Measurements from ENCODE around the gene TRIM32. TPM values are rescaled to one million over a fixed set of nuclear protein-coding genes. Genes with fewer than 3 reads are reported as not detected.

Gene TRIM32
- total RNA-seq, 6 donors from 2014 or later: 9.0 to 22.6 (median 12.8) TPM

DNA sequence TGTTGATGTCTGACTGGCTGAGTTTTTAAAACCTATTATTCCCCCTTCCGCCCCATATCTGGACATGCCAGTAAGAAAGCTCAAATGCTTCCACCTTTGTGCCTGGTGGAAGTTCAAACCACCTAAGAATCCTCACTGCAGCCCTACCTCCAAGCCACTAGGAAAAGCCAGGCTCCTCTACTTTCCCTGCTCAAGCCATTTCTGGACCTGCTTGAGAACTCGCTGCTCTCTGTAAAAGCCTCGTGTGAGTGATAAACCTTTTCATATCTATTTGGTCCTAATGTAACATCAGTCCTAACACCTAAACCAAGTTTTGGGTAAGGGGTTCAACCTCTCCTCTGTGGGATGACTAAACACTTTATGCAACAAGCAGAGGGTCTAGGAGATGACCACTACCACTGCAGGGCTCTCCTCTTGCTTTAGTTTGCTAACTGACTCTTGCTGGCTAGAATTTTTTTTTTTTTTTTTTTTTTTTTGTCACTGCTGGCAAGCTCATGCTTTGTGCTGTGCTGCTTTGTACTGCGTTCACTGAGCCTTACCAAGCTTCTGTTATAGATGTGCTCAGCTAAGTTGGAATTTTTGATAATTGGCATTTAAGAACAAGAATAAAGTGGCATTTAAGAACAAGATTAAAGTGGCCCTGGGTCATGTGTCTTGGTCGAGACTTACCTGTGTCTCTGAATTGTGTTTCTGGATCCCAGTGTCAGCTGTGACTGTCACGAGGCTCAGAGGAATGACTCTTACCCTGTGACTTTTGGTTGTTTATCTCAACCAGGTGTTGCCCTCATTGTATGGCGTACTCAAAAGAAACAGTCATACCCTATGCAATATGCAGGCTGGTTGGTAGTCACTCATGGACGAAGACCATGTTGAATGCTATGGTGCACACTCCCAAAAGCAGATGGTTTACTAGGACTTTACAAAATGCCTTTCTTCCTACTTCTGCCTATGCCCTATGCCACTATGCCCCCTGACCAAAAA is 19.5 kb downstream of the TRIM32 start:
- DNase-seq (no peak), ATAC-seq (ENCODE audit: low FRiP score in 2 of 2) (no peak)
- Histone ChIP-seq H3K9me3 (no peaks in the 10 kb centered on the region), H3K4me3 (no peak overlapping the region), H3K27ac (no peak overlapping the region), H3K4me1 (no peaks in the 10 kb centered on the region), H3K36me3 (peaks cover 0 to 3% (median 0%) of the 10 kb centered on the region in 4 donors), H3K27me3 (no peaks in the 10 kb centered on the region)
- TF ChIP-seq, protein P1, sequence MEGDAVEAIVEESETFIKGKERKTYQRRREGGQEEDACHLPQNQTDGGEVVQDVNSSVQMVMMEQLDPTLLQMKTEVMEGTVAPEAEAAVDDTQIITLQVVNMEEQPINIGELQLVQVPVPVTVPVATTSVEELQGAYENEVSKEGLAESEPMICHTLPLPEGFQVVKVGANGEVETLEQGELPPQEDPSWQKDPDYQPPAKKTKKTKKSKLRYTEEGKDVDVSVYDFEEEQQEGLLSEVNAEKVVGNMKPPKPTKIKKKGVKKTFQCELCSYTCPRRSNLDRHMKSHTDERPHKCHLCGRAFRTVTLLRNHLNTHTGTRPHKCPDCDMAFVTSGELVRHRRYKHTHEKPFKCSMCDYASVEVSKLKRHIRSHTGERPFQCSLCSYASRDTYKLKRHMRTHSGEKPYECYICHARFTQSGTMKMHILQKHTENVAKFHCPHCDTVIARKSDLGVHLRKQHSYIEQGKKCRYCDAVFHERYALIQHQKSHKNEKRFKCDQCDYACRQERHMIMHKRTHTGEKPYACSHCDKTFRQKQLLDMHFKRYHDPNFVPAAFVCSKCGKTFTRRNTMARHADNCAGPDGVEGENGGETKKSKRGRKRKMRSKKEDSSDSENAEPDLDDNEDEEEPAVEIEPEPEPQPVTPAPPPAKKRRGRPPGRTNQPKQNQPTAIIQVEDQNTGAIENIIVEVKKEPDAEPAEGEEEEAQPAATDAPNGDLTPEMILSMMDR (IDR thresholded peaks at IDR 0.05): no peak
- TF ChIP-seq POLR2AphosphoS5 (IDR thresholded peaks at IDR 0.05): no peak
- no peak for TF ChIP-seq EP300 (IDR thresholded peaks at IDR 0.05)
- no peak for TF ChIP-seq POLR2A (IDR thresholded peaks at IDR 0.05)
- 93 to 95% methylated on average over 8 of the region's 8 CpGs for WGBS, 2 donors

DNA sequence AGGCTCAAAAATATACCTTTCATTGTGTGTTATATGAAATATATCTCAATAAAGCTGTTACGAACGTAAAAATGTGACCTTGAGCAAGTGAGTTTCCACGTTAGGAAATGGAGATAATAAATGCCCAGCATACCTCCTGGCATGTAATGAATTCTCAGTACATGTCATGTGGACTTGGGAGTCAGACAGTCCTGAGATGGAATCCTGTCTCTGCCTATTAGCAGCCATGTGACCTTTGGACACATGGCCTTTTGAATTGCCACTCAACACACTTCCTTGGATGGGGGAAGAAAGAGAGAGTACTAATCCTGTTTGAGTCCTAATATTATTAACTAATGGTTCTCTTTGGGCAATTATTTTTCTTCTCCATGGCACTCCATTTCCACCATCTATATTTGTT is 25.7 kb downstream of the TRIM32 start:
- H3K9me3 ChIP-seq: no peaks in the 10 kb centered on the region
- no peak overlapping the region for H3K4me3 ChIP-seq
- H3K27ac ChIP-seq: no peak overlapping the region
- 90 to 93% methylated on average over 3 of the region's 3 CpGs for WGBS, 2 donors
- no peak for ATAC-seq (ENCODE audit: low FRiP score in 2 of 2)
- TF ChIP-seq, protein P1 (IDR thresholded peaks at IDR 0.05): no peak
- TF ChIP-seq EP300 (IDR thresholded peaks at IDR 0.05) (no peak), POLR2A (IDR thresholded peaks at IDR 0.05) (no peak), POLR2AphosphoS5 (IDR thresholded peaks at IDR 0.05) (no peak)
- no peaks in the 10 kb centered on the region for H3K4me1 ChIP-seq
- DNase-seq: no peak
- H3K27me3 ChIP-seq: no peaks in the 10 kb centered on the region
- no peaks in the 10 kb centered on the region for H3K36me3 ChIP-seq

DNA sequence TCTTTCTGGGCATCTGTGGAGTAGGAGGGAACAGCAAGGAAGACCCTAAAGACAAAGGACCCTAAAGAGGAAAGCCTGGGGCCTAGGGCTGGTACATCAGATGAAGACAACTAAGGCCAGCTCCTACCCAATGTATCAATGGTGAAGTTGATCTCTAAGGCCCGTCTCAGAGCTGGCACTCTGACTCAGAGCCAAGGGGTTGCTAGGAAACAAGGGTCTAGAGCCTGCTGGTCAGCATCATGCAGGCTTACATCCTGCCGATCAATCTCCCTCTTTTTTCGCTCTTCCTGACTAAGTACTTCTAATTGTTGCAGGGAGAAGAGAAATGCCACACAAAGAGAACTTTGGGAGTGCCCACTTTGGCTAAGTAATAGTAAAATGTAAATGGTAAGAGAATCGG is 26.2 kb downstream of the TRIM32 start:
- Histone ChIP-seq H3K27ac (no peak overlapping the region), H3K27me3 (no peaks in the 10 kb centered on the region), H3K4me1 (no peaks in the 10 kb centered on the region), H3K36me3 (no peaks in the 10 kb centered on the region), H3K4me3 (no peak overlapping the region), H3K9me3 (no peaks in the 10 kb centered on the region)
- no peak for DNase-seq
- no peak for ATAC-seq (ENCODE audit: low FRiP score in 2 of 2)
- TF ChIP-seq POLR2A (IDR thresholded peaks at IDR 0.05) (no peak), POLR2AphosphoS5 (IDR thresholded peaks at IDR 0.05) (no peak), EP300 (IDR thresholded peaks at IDR 0.05) (no peak)
- 67 to 91% methylated on average over 4 of the region's 4 CpGs for WGBS, 2 donors

DNA sequence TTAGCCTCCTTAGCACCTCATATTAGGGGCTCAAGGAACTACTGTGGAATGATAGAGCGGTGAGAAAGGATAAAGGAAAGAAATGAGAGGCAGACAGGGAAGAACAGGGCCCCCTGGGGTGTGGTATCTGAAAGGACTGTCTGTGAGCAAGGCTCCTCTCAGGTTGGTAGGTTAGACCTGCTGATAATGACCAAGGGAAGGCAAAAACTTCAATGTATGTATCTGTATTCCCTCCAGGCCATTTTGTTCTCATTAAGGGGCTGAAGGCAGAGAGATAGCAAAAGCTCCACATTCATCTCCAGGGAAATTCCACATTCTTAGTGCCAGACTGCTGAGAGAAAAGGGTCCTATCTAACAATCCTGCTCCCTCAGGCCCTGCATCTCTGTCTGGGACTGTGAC is 28.6 kb downstream of the TRIM32 start:
- no peaks in the 10 kb centered on the region for H3K27me3 ChIP-seq
- no peak for DNase-seq
- TF ChIP-seq, protein P1 (IDR thresholded peaks at IDR 0.05): no peak
- no peak for TF ChIP-seq POLR2AphosphoS5 (IDR thresholded peaks at IDR 0.05)
- no peak overlapping the region for H3K27ac ChIP-seq
- ATAC-seq (ENCODE audit: low FRiP score in 2 of 2): no peak
- no peaks in the 10 kb centered on the region for H3K9me3 ChIP-seq
- no peak overlapping the region for H3K4me3 ChIP-seq
- H3K4me1 ChIP-seq: no peaks in the 10 kb centered on the region
- H3K36me3 ChIP-seq: no peaks in the 10 kb centered on the region
- WGBS, 2 donors: 93 to 100% methylated on average over 1 of the region's 1 CpG

DNA sequence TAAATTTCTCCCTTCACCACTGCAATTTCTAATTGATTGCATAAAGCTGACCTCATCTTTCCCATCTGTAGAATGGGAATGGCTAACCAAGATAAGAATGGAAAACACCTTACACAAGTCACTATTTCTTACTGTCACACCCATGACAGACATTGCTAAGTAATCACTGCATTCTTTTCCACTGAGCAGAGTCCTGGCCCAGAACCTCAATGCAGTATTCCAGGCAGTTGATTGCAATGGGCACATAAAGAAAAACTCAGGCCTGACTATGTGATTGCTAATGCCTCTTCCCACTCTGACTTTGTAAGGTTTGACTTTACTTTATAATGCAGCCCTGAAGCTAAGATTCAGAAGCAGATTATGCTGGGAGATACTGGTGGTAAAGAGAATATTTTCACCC is 29.3 kb downstream of the TRIM32 start:
- ATAC-seq (ENCODE audit: low FRiP score in 2 of 2): peak in 1 of 2 donors; percentile 25
- no peaks in the 10 kb centered on the region for H3K9me3 ChIP-seq
- TF ChIP-seq, protein P1 (IDR thresholded peaks at IDR 0.05): no peak
- TF ChIP-seq EP300 (IDR thresholded peaks at IDR 0.05): no peak
- no peak for TF ChIP-seq POLR2A (IDR thresholded peaks at IDR 0.05)
- TF ChIP-seq POLR2AphosphoS5 (IDR thresholded peaks at IDR 0.05): no peak
- no peak overlapping the region for H3K27ac ChIP-seq
- H3K27me3 ChIP-seq: no peaks in the 10 kb centered on the region
- no peaks in the 10 kb centered on the region for H3K36me3 ChIP-seq
- H3K4me1 ChIP-seq: no peaks in the 10 kb centered on the region
- DNase-seq: no peak
- no peak overlapping the region for H3K4me3 ChIP-seq

Measured in upper lobe of left lung (tissue), 6 donors.